Bronchial epithelial cell (primary cell): ENCODE results near the gene NUAK2. TPM values are rescaled to one million over a fixed set of nuclear protein-coding genes. Genes with fewer than 3 reads are reported as not detected.

ENCODE experiments used
- DNase-seq: peaks from one replicate; pipeline ENCODE4 v3.0.0-alpha.2; 2010; ENCODE audit warnings: low read depth
- FAIRE-seq: peaks from 2 replicates; lab custom pipeline; 2011; peaks lifted over from hg19 to GRCh38; lab: Jason Lieb, UNC
- H3K27me3 ChIP-seq: 2 replicates; pipeline ENCODE4 v1.5.1; 2011; ENCODE audit warnings: low read length; ENCODE audit not compliant: control insufficient read depth, insufficient read depth
- H3K36me3 ChIP-seq: 2 replicates; pipeline ENCODE4 v1.5.1; 2011; ENCODE audit warnings: low read length; ENCODE audit not compliant: control insufficient read depth, insufficient read depth
- H3K4me3 ChIP-seq: 2 replicates; pipeline ENCODE4 v1.5.1; 2011; ENCODE audit warnings: mild to moderate bottlenecking, low read depth, low read length, control low read depth
- total RNA-seq: library from RNA; depleted of rRNA; stranded (reverse); fragments of >200 nt; gene quantifications from 2 replicates; pipeline ENCODE4 v1.2.1, GENCODE V29; 2014
- TF ChIP-seq, protein P1 (sequence below): IDR thresholded peaks from 2 replicates; pipeline ENCODE4 v1.5.1; 2011; ENCODE audit warnings: mild to moderate bottlenecking, moderate library complexity, low read length, control low read depth, inconsistent platforms; ENCODE audit not compliant: insufficient read depth, severe bottlenecking

Gene NUAK2
- total RNA-seq, 1 donor from 2014 or later: 3.9 TPM

DNA sequence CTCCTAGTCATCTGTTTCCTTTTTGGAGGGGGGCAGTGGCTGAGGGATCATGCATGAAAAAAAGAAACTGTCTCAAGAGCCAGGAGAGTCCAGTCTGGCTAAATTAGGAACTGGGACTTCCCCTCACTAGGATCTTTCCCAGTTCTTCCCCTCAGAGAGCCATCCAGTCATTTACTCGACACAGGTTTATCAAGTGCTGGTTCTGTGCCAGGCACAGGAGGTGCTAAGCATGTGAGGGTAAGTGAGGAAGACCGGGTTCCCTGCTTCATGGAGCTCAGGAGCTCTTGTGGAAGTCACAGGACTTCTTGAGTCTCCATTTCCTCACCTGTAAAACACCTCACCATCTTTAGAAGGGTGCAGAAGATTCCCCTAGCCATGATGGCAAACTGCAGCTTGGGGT is 8.6 kb upstream of the NUAK2 start:
- no peak for DNase-seq
- Histone ChIP-seq H3K36me3 (no peaks in the 10 kb centered on the region), H3K4me3 (no peak overlapping the region), H3K27me3 (peaks cover 11% of the 10 kb centered on the region)
- TF ChIP-seq, protein P1, sequence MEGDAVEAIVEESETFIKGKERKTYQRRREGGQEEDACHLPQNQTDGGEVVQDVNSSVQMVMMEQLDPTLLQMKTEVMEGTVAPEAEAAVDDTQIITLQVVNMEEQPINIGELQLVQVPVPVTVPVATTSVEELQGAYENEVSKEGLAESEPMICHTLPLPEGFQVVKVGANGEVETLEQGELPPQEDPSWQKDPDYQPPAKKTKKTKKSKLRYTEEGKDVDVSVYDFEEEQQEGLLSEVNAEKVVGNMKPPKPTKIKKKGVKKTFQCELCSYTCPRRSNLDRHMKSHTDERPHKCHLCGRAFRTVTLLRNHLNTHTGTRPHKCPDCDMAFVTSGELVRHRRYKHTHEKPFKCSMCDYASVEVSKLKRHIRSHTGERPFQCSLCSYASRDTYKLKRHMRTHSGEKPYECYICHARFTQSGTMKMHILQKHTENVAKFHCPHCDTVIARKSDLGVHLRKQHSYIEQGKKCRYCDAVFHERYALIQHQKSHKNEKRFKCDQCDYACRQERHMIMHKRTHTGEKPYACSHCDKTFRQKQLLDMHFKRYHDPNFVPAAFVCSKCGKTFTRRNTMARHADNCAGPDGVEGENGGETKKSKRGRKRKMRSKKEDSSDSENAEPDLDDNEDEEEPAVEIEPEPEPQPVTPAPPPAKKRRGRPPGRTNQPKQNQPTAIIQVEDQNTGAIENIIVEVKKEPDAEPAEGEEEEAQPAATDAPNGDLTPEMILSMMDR: no peak
- FAIRE-seq: no peak

DNA sequence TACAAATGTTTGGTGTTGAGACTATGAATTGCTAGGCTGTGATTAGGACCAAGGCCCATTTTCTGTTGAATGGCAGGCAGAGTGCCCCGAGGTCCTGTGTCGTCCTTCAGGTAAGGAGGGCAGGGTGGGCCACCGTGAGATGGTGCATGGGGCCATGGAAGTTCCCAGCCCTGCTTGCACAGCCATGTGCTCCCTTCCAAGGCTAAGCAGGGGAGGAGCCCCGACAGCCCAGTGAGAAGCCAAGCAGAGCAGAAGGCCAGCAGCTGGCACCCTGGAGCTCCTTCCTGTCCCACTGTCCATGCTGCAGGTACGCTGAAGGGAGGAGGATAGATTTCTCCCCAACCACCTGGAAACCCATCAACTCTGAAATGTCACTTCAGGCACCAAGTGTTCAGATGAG is 8.2 kb upstream of the NUAK2 start:
- TF ChIP-seq, protein P1: no peak
- no peak for DNase-seq
- no peaks in the 10 kb centered on the region for H3K36me3 ChIP-seq
- no peak overlapping the region for H3K4me3 ChIP-seq
- FAIRE-seq: no peak
- peaks cover 11% of the 10 kb centered on the region for H3K27me3 ChIP-seq

DNA sequence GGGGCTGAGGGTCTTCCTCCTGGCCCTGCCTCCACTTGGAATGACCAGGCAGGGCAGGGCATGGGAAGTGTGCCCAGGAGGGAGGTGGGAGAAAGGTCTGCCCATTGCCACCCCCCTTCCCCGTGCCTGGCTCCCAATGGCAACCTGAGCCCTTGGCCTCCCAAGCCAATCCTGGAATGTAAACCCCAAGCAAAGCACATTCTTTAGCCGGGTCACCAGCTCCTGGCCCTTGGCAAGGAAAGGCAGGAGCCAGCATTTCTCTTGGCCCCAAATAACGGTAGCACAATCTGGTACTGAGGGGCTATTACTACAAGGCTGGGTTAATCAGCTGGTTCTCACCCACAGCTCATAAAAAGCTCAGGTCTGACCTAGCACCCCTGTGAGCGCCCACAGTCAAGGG is 6.9 kb upstream of the NUAK2 start:
- Histone ChIP-seq H3K27me3 (peaks cover 11% of the 10 kb centered on the region), H3K36me3 (no peaks in the 10 kb centered on the region), H3K4me3 (no peak overlapping the region)
- TF ChIP-seq, protein P1: no peak
- FAIRE-seq (no peak), DNase-seq (no peak)

DNA sequence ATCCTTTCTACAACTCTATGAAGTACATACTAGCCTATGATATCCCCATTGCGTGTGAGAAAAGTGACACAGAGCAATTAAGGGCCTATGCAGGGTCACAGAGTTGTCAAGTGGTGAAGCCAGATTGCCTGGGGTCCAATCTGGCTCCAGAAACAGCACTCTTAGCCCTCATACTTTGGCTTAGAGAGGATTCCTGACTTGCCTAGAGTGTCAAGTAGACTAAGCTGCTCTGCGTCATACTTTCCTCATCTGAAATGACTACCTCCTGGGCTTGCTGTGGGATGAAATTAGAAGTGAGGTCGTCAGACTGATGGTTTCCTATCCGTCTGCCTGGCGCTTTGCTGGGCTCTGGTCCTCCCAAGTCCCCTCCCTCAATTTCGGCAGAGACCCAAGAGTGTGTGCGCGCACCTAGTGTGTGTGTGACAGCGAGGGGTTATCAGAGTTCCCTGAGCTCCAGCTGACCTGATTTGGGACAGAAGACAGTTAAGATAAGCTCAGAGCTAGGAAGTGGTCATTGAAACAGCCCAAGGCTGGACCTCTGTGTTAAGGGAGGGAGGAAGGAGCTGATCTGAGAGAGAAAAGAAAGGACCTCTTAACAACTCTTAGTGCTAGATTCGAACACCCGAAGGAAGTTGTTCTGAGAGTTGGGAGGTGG is 5.4 kb upstream of the NUAK2 start:
- Histone ChIP-seq H3K27me3 (peaks cover 8% of the 10 kb centered on the region), H3K36me3 (no peaks in the 10 kb centered on the region), H3K4me3 (no peak overlapping the region)
- TF ChIP-seq, protein P1: no peak
- FAIRE-seq: no peak
- no peak for DNase-seq

DNA sequence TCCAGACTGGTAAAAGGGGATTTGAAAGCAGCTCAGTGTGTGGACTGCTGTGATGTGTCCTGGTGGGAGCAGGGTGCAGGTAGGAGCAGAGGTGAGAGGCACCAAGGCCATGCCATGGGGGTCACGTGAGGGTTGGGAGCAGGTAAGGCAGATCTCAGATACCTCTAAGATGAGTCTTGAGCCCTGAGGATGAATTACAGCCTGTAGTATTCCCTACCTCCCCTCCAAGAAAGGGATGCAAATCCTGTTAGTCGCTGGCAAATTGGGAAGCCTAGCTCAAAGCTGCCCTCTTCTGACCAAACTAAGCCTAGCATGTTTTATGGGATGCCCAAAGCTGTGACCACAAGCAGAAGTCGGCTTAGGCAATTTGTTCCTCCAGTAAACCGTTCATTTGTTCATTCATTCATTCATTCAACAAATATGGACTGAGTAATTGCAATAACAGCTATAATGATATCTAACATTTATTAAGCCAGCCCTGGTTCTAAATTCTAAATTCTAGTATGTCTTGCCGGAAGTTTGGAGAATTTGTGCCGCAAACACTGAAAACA is 3.9 kb upstream of the NUAK2 start:
- FAIRE-seq: peak; percentile 43
- TF ChIP-seq, protein P1: peak; percentile 88
- Histone ChIP-seq H3K27me3 (peaks cover 8% of the 10 kb centered on the region), H3K4me3 (no peak overlapping the region), H3K36me3 (no peaks in the 10 kb centered on the region)
- peak; percentile 84 for DNase-seq
